ENCODE results near the gene SLC6A11. TPM values are rescaled to one million over a fixed set of nuclear protein-coding genes. Genes with fewer than 3 reads are reported as not detected.

The SLC6A11 gene
- total RNA-seq, 6 donors from 2014 or later: 0.07 TPM; not detected in 5

DNA sequence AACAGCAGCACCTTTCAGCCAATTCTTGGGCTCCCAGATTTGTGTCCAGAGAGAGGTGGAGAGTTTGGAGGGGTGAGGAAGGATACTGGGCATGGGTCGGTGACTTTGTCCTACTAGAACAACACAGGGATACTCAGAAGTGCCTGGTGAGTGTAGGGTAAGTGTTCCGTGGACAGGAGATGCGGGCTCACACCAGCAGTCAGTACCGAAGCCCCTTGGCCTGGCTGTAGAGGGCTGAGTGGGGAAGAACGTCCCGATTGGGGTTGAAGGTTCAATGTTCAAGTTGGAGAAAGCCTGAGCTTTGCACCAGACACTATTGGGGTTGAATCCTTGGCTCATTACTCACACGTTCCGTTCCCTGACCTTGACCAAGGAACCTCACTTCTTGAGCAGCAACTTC is 40.8 kb upstream of the SLC6A11 start:
- Histone ChIP-seq H3K36me3 (no peaks in the 10 kb centered on the region), H3K9me3 (no peaks in the 10 kb centered on the region), H3K4me3 (no peak overlapping the region), H3K4me1 (no peaks in the 10 kb centered on the region), H3K27ac (no peak overlapping the region), H3K27me3 (no peaks in the 10 kb centered on the region)
- 77 to 78% methylated on average over 8 of the region's 8 CpGs for WGBS, 2 donors
- no peak for ATAC-seq (ENCODE audit: low FRiP score in 2 of 2)
- TF ChIP-seq POLR2A (IDR thresholded peaks at IDR 0.05) (no peak), EP300 (IDR thresholded peaks at IDR 0.05) (no peak), CTCF (IDR thresholded peaks at IDR 0.05) (no peak), POLR2AphosphoS5 (IDR thresholded peaks at IDR 0.05) (no peak)
- no peak for DNase-seq

DNA sequence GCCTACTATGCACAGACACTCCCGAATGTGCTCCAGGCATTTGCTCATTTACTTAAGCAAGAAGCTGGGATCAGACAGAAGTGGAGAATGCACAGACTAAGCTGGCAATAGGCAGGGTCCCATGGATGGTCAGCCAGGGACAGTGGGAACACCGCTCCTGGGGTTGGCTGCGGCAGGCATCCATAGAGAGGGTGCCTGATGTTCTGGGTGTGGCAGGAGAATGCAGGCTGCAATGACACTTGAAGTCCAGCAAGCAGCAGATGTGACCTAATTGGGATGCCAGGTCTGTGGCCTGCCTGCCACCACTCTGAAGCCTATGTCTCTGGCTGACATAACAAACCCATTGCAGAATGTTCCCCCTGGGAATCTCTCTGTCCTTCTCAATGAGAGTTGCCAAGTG is 40.2 kb upstream of the SLC6A11 start:
- H3K27me3 ChIP-seq: no peaks in the 10 kb centered on the region
- WGBS, 2 donors: 87 to 90% methylated on average over 1 to 3 of the region's 3 CpGs

GRCh38 chr3:10777627-10778026 is 38.4 kb upstream of the SLC6A11 start:
- DNase-seq (no peak), ATAC-seq (ENCODE audit: low FRiP score in 2 of 2) (no peak)
- no peaks in the 10 kb centered on the region for H3K27me3 ChIP-seq
- H3K9me3 ChIP-seq: no peaks in the 10 kb centered on the region
- H3K4me1 ChIP-seq: no peaks in the 10 kb centered on the region
- H3K4me3 ChIP-seq: no peak overlapping the region
- WGBS, 2 donors: 64 to 77% methylated on average over 2 of the region's 2 CpGs
- no peak overlapping the region for H3K27ac ChIP-seq
- TF ChIP-seq CTCF (IDR thresholded peaks at IDR 0.05) (no peak), POLR2AphosphoS5 (IDR thresholded peaks at IDR 0.05) (no peak), POLR2A (IDR thresholded peaks at IDR 0.05) (no peak), EP300 (IDR thresholded peaks at IDR 0.05) (no peak)
- no peaks in the 10 kb centered on the region for H3K36me3 ChIP-seq

More for the DNA sequence above, 40.2 kb upstream of the SLC6A11 start:
- Histone ChIP-seq H3K4me3 (no peak overlapping the region), H3K27ac (no peak overlapping the region), H3K9me3 (no peaks in the 10 kb centered on the region), H3K36me3 (no peaks in the 10 kb centered on the region), H3K4me1 (no peaks in the 10 kb centered on the region)
- ATAC-seq (ENCODE audit: low FRiP score in 2 of 2) (no peak), DNase-seq (no peak)
- TF ChIP-seq CTCF (IDR thresholded peaks at IDR 0.05) (no peak), EP300 (IDR thresholded peaks at IDR 0.05) (no peak), POLR2A (IDR thresholded peaks at IDR 0.05) (no peak), POLR2AphosphoS5 (IDR thresholded peaks at IDR 0.05) (no peak)

DNA sequence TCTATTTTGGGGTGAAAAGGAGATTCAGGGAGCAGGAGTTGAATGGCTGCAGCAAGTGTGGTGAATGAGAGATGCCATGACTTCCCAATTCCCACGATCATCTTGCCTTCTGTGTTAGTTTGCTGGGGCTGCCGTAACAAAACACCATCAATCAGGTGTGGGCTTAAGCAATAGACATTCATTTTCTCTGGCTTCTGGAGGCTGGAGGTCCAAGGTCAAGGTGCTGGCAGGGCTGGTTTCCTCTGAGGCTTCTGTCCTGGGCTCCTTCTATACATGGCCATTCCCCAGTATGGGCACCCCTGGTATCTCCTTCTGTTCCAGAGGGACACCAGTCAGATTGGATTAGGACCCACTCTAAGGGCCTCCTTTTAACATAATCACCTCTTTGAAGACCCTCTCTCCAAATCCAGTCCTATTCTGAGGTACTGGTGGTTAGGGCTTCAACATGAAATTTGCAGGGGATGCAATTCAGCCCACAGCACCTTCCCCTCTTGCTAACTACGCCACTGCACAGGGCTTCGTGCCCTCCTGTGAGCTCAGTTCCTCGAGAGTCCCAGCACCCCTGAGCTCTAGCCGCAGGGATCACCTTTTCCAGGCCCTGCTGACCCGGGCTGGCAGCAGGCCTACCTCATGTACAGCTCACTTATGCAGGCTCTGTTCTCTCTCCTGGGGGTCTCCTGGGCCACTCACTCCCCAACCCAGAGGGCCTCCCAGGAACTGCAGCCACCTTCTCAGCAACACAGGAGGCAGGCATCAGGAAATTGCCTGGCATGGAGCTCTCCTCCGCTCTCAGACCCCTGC is 37.3 kb upstream of the SLC6A11 start:
- whole genome bisulfite sequencing, 2 donors: 78 to 81% methylated on average over 8 of the region's 8 CpGs
- H3K27ac ChIP-seq: no peak overlapping the region
- no peaks in the 10 kb centered on the region for H3K9me3 ChIP-seq
- H3K4me1 ChIP-seq: no peaks in the 10 kb centered on the region
- H3K27me3 ChIP-seq: no peaks in the 10 kb centered on the region
- DNase-seq (no peak), ATAC-seq (ENCODE audit: low FRiP score in 2 of 2) (no peak)
- TF ChIP-seq POLR2AphosphoS5 (IDR thresholded peaks at IDR 0.05): no peak
- no peak for TF ChIP-seq EP300 (IDR thresholded peaks at IDR 0.05)
- no peak for TF ChIP-seq CTCF (IDR thresholded peaks at IDR 0.05)
- no peak for TF ChIP-seq POLR2A (IDR thresholded peaks at IDR 0.05)
- no peaks in the 10 kb centered on the region for H3K36me3 ChIP-seq
- no peak overlapping the region for H3K4me3 ChIP-seq

All from upper lobe of left lung (tissue), 6 donors.